HG02885 (cell line): ENCODE measurements around the gene EXOSC2.

ENCODE experiments used
- ATAC-seq: cut with Tn5 transposase; IDR thresholded peaks from one replicate; pipeline ENCODE4 v1.9.1; 2021; ENCODE audit warnings: mild to moderate bottlenecking; ENCODE audit not compliant: unreplicated experiment, poor library complexity

Gene EXOSC2

GRCh38 chr9:130731355-130731754 lies 37.8 kb downstream of the EXOSC2 start:
- ATAC-seq, result no peak

- ATAC-seq, result no peak
Measured at GRCh38 chr9:130732136-130732535, 38.6 kb downstream of the EXOSC2 start.

- ATAC-seq, result no peak
Measured at GRCh38 chr9:130732793-130733221, 39.2 kb downstream of the EXOSC2 start.

GRCh38 chr9:130735566-130735965 lies 42.0 kb downstream of the EXOSC2 start:
- ATAC-seq, result no peak

GRCh38 chr9:130736834-130737233 lies 43.3 kb downstream of the EXOSC2 start:
- ATAC-seq, result no peak

- no peak for ATAC-seq
Measured at GRCh38 chr9:130738281-130738680, 44.7 kb downstream of the EXOSC2 start.

- no peak for ATAC-seq
Measured at GRCh38 chr9:130739081-130739480, 45.5 kb downstream of the EXOSC2 start.

- no peak for ATAC-seq
Measured at GRCh38 chr9:130740218-130741023, 46.8 kb downstream of the EXOSC2 start.

GRCh38 chr9:130741024-130741305 lies 47.4 kb downstream of the EXOSC2 start:
- no peak for ATAC-seq

- ATAC-seq, result no peak
Measured at GRCh38 chr9:130741831-130742449, 48.4 kb downstream of the EXOSC2 start.

- ATAC-seq, result no peak
Measured at GRCh38 chr9:130743656-130744055, 50.1 kb downstream of the EXOSC2 start.

- ATAC-seq, result no peak
Measured at GRCh38 chr9:130745210-130745800, 51.7 kb downstream of the EXOSC2 start.

GRCh38 chr9:130745829-130746228 lies 52.2 kb downstream of the EXOSC2 start:
- no peak for ATAC-seq

- ATAC-seq, result no peak
Measured at GRCh38 chr9:130746434-130747212, 53.0 kb downstream of the EXOSC2 start.

- no peak for ATAC-seq
Measured at GRCh38 chr9:130751631-130752355, 58.2 kb downstream of the EXOSC2 start.
